Stimulated activated memory B cell treated with anti-CD40 and anti-IgM and Interleukin-4, amounts not matched to agents 10 μg/mL and 1 μg/mL and 100 μg/mL, for 72 hours (primary cell): ENCODE results near the gene RXRA.

Source experiments
- ATAC-seq: fragments of 150-1000 bp; cut with Tn5 transposase; 2 replicates; pipeline ENCODE4 v1.10.0; 2021
- H3K27ac Mint-ChIP-seq: one replicate; pipeline ENCODE4 v1.8.0; 2022; ENCODE audit warnings: mild to moderate bottlenecking, mixed read lengths
- H3K27me3 Mint-ChIP-seq: one replicate; pipeline ENCODE4 v1.8.0; 2022; ENCODE audit warnings: mixed read lengths
- H3K36me3 Mint-ChIP-seq: one replicate; pipeline ENCODE4 v1.8.0; 2022; ENCODE audit warnings: mixed read lengths
- H3K4me1 Mint-ChIP-seq: one replicate; pipeline ENCODE4 v1.8.0; 2022; ENCODE audit warnings: mixed read lengths
- H3K4me3 Mint-ChIP-seq: one replicate; pipeline ENCODE4 v1.8.0; 2022; ENCODE audit warnings: mild to moderate bottlenecking, moderate library complexity, mixed read lengths
- H3K9me3 Mint-ChIP-seq: one replicate; pipeline ENCODE4 v1.8.0; 2022; ENCODE audit warnings: mixed read lengths

RXRA gene

GRCh38 chr9:134452728-134453127, 126.5 kb downstream of the RXRA start:
- H3K4me3 Mint-ChIP-seq, result no peak overlapping the region
- H3K27ac Mint-ChIP-seq, result no peak overlapping the region
- peaks cover 9% of the 10 kb centered on the region for H3K9me3 Mint-ChIP-seq
- H3K4me1 Mint-ChIP-seq, result peaks cover 28% of the 10 kb centered on the region
- ATAC-seq, result no peak
- H3K27me3 Mint-ChIP-seq, result no peaks in the 10 kb centered on the region
- no peaks in the 10 kb centered on the region for H3K36me3 Mint-ChIP-seq

- peaks cover 6% of the 10 kb centered on the region for H3K9me3 Mint-ChIP-seq
- ATAC-seq, result no peak
- H3K27ac Mint-ChIP-seq, result no peak overlapping the region
- no peaks in the 10 kb centered on the region for H3K36me3 Mint-ChIP-seq
- no peak overlapping the region for H3K4me3 Mint-ChIP-seq
- H3K27me3 Mint-ChIP-seq, result no peaks in the 10 kb centered on the region
- peaks cover 28% of the 10 kb centered on the region for H3K4me1 Mint-ChIP-seq
These were observed 127.7 kb downstream of the RXRA start for GRCh38 chr9:134453776-134454475.

- H3K36me3 Mint-ChIP-seq, result no peaks in the 10 kb centered on the region
- no peak overlapping the region for H3K27ac Mint-ChIP-seq
- H3K4me1 Mint-ChIP-seq, result peaks cover 28% of the 10 kb centered on the region
These were observed 128.2 kb downstream of the RXRA start for GRCh38 chr9:134454476-134454857.

GRCh38 chr9:134455021-134455471, 128.8 kb downstream of the RXRA start:
- Mint-ChIP-seq H3K27me3 (no peaks in the 10 kb centered on the region), H3K27ac (peak overlapping the region; percentile 82), H3K9me3 (peaks cover 6% of the 10 kb centered on the region), H3K4me1 (peaks cover 22% of the 10 kb centered on the region), H3K36me3 (no peaks in the 10 kb centered on the region), H3K4me3 (no peak overlapping the region)
- ATAC-seq, result no peak

More at GRCh38 chr9:134454476-134454857, 128.2 kb downstream of the RXRA start:
- Mint-ChIP-seq H3K9me3 (peaks cover 6% of the 10 kb centered on the region), H3K27me3 (no peaks in the 10 kb centered on the region), H3K4me3 (no peak overlapping the region)
- ATAC-seq, result no peak

- Mint-ChIP-seq H3K27ac (peak overlapping the region; percentile 82), H3K4me1 (peaks cover 17% of the 10 kb centered on the region), H3K27me3 (no peaks in the 10 kb centered on the region)
These were observed 129.3 kb downstream of the RXRA start for GRCh38 chr9:134455537-134455933.

GRCh38 chr9:134455934-134456755, 129.9 kb downstream of the RXRA start:
- peaks cover 6% of the 10 kb centered on the region for H3K9me3 Mint-ChIP-seq
- ATAC-seq, result peak; percentile 82
- no peaks in the 10 kb centered on the region for H3K36me3 Mint-ChIP-seq
- no peaks in the 10 kb centered on the region for H3K27me3 Mint-ChIP-seq
- peak overlapping the region; percentile 76 for H3K4me3 Mint-ChIP-seq
- peaks cover 16% of the 10 kb centered on the region for H3K4me1 Mint-ChIP-seq
- peak overlapping the region; percentile 82 for H3K27ac Mint-ChIP-seq

More at GRCh38 chr9:134455537-134455933, 129.3 kb downstream of the RXRA start:
- Mint-ChIP-seq H3K4me3 (peak overlapping the region; percentile 76), H3K9me3 (peaks cover 6% of the 10 kb centered on the region), H3K36me3 (no peaks in the 10 kb centered on the region)
- no peak for ATAC-seq

GRCh38 chr9:134456756-134457305, 130.6 kb downstream of the RXRA start:
- H3K9me3 Mint-ChIP-seq, result peaks cover 3% of the 10 kb centered on the region
- no peak for ATAC-seq
- peaks cover 16% of the 10 kb centered on the region for H3K4me1 Mint-ChIP-seq
- H3K4me3 Mint-ChIP-seq, result peak overlapping the region; percentile 76
- no peaks in the 10 kb centered on the region for H3K36me3 Mint-ChIP-seq
- H3K27ac Mint-ChIP-seq, result peak overlapping the region; percentile 82
- peaks cover under 1% of the 10 kb centered on the region for H3K27me3 Mint-ChIP-seq

- Mint-ChIP-seq H3K9me3 (no peaks in the 10 kb centered on the region), H3K4me3 (no peak overlapping the region), H3K27ac (peak overlapping the region; percentile 82), H3K27me3 (peaks cover 8% of the 10 kb centered on the region), H3K4me1 (peaks cover 16% of the 10 kb centered on the region), H3K36me3 (no peaks in the 10 kb centered on the region)
- ATAC-seq, result no peak
These were observed 131.3 kb downstream of the RXRA start for GRCh38 chr9:134457321-134458206.

GRCh38 chr9:134458207-134459108, 132.2 kb downstream of the RXRA start:
- peaks cover 16% of the 10 kb centered on the region for H3K4me1 Mint-ChIP-seq
- H3K4me3 Mint-ChIP-seq, result no peak overlapping the region
- ATAC-seq, result no peak
- no peaks in the 10 kb centered on the region for H3K9me3 Mint-ChIP-seq
- H3K36me3 Mint-ChIP-seq, result no peaks in the 10 kb centered on the region
- peaks cover 15% of the 10 kb centered on the region for H3K27me3 Mint-ChIP-seq
- no peak overlapping the region for H3K27ac Mint-ChIP-seq

- Mint-ChIP-seq H3K27me3 (peaks cover 22% of the 10 kb centered on the region), H3K9me3 (no peaks in the 10 kb centered on the region), H3K27ac (no peak overlapping the region), H3K36me3 (no peaks in the 10 kb centered on the region), H3K4me3 (no peak overlapping the region), H3K4me1 (peaks cover 16% of the 10 kb centered on the region)
- ATAC-seq, result no peak
These were observed 132.9 kb downstream of the RXRA start for GRCh38 chr9:134459164-134459563.

- H3K9me3 Mint-ChIP-seq, result no peaks in the 10 kb centered on the region
- peaks cover 16% of the 10 kb centered on the region for H3K4me1 Mint-ChIP-seq
- ATAC-seq, result no peak
- H3K4me3 Mint-ChIP-seq, result no peak overlapping the region
- H3K27ac Mint-ChIP-seq, result no peak overlapping the region
- peaks cover 22% of the 10 kb centered on the region for H3K27me3 Mint-ChIP-seq
- H3K36me3 Mint-ChIP-seq, result no peaks in the 10 kb centered on the region
These were observed 133.3 kb downstream of the RXRA start for GRCh38 chr9:134459573-134459972.

- no peak for ATAC-seq
- Mint-ChIP-seq H3K9me3 (no peaks in the 10 kb centered on the region), H3K4me3 (no peak overlapping the region), H3K27me3 (peaks cover 22% of the 10 kb centered on the region), H3K36me3 (no peaks in the 10 kb centered on the region), H3K4me1 (peaks cover 16% of the 10 kb centered on the region), H3K27ac (no peak overlapping the region)
These were observed 134.0 kb downstream of the RXRA start for GRCh38 chr9:134460206-134460605.

GRCh38 chr9:134460896-134461295, 134.6 kb downstream of the RXRA start:
- no peak overlapping the region for H3K27ac Mint-ChIP-seq
- H3K27me3 Mint-ChIP-seq, result peaks cover 22% of the 10 kb centered on the region
- H3K4me1 Mint-ChIP-seq, result peaks cover 11% of the 10 kb centered on the region

GRCh38 chr9:134461426-134461982, 135.2 kb downstream of the RXRA start:
- Mint-ChIP-seq H3K9me3 (no peaks in the 10 kb centered on the region), H3K36me3 (no peaks in the 10 kb centered on the region), H3K27ac (no peak overlapping the region), H3K4me3 (no peak overlapping the region), H3K27me3 (peaks cover 22% of the 10 kb centered on the region), H3K4me1 (peaks cover 5% of the 10 kb centered on the region)
- no peak for ATAC-seq

More at GRCh38 chr9:134460896-134461295, 134.6 kb downstream of the RXRA start:
- no peaks in the 10 kb centered on the region for H3K36me3 Mint-ChIP-seq
- no peak for ATAC-seq
- no peak overlapping the region for H3K4me3 Mint-ChIP-seq
- H3K9me3 Mint-ChIP-seq, result no peaks in the 10 kb centered on the region
